Neural cell (in vitro differentiated cells): ENCODE measurements around the gene PITPNB. TPM values are rescaled to one million over a fixed set of nuclear protein-coding genes. Genes with fewer than 3 reads are reported as not detected.

Experiments used
- H2AFZ ChIP-seq: fragments of 200-600, 300-800 bp; sonication (generic), shearing (Covaris generic); 2 replicates; pipeline ENCODE4 v1.6.0; 2014; ENCODE audit warnings: low read depth, mild to moderate bottlenecking, antibody characterized with exemption, low read length, moderate library complexity
- H3F3A ChIP-seq: fragments of 200-600 bp; shearing (Covaris generic); 2 replicates; pipeline ENCODE4 v1.6.1; 2016; ENCODE audit warnings: mild to moderate bottlenecking, moderate library complexity, mixed read lengths, antibody characterized with exemption, low read length; ENCODE audit not compliant: insufficient read depth, poor library complexity, severe bottlenecking
- H3K27ac ChIP-seq: fragments of 200-600, 300-800 bp; sonication (generic), shearing (Covaris generic); 2 replicates; pipeline ENCODE4 v1.5.1; 2014; ENCODE audit warnings: mild to moderate bottlenecking, low read length, moderate library complexity
- H3K27me3 ChIP-seq: fragments of 300-800, 200-600 bp; sonication (generic), shearing (Covaris generic); 2 replicates; pipeline ENCODE4 v1.6.0; 2014; ENCODE audit warnings: mild to moderate bottlenecking, low read depth, low read length, moderate library complexity; ENCODE audit not compliant: insufficient read depth
- H3K36me3 ChIP-seq: fragments of 300-800, 200-600 bp; sonication (generic), shearing (Covaris generic); 2 replicates; pipeline ENCODE4 v1.5.1; 2014; ENCODE audit warnings: mild to moderate bottlenecking, antibody characterized with exemption, low read length, moderate library complexity; ENCODE audit not compliant: insufficient read depth
- H3K4me2 ChIP-seq: fragments of 300-800, 200-600 bp; sonication (generic), shearing (Covaris generic); 2 replicates; pipeline ENCODE4 v1.6.0; 2014; ENCODE audit warnings: mild to moderate bottlenecking, low read length
- H3K4me3 ChIP-seq: fragments of 300-800, 200-600 bp; sonication (generic), shearing (Covaris generic); 2 replicates; pipeline ENCODE4 v1.5.1; 2014; ENCODE audit warnings: mild to moderate bottlenecking, low read length, moderate library complexity
- H3K79me2 ChIP-seq: fragments of 200-600 bp; shearing (Covaris generic); replicated peaks from 2 replicates; pipeline ENCODE4 v1.6.0; 2014; ENCODE audit warnings: mild to moderate bottlenecking, low read length, moderate library complexity; ENCODE audit not compliant: insufficient read depth
- H3K9ac ChIP-seq: fragments of 300-800, 200-600 bp; sonication (generic), shearing (Covaris generic); 2 replicates; pipeline ENCODE4 v1.6.1; 2016; ENCODE audit warnings: mild to moderate bottlenecking, low read length, mixed read lengths
- H3K9me2 ChIP-seq: fragments of 200-600 bp; shearing (Covaris generic); 2 replicates; pipeline ENCODE4 v1.6.1; 2016; ENCODE audit warnings: mild to moderate bottlenecking, low read length, mixed read lengths; ENCODE audit not compliant: insufficient read depth
- H3K9me3 ChIP-seq: fragments of 200-600, 300-800 bp; sonication (generic), shearing (Covaris generic); 2 replicates; pipeline ENCODE4 v1.6.1; 2016; ENCODE audit warnings: mild to moderate bottlenecking, mixed run types, low read length, moderate library complexity, mixed read lengths
- H4K20me1 ChIP-seq: fragments of 200-600 bp; shearing (Covaris generic); 2 replicates; pipeline ENCODE4 v1.6.1; 2016; ENCODE audit warnings: mild to moderate bottlenecking, mixed run types; ENCODE audit not compliant: insufficient read depth
- EP300 ChIP-seq: fragments of 450-650 bp; conservative IDR thresholded peaks from 2 replicates; pipeline ENCODE4 v1.6.1; 2014; ENCODE audit warnings: antibody characterized with exemption, mild to moderate bottlenecking, moderate library complexity; ENCODE audit not compliant: poor library complexity, severe bottlenecking
- EZH2 ChIP-seq: fragments of 200-600, 300-800 bp; shearing (Covaris generic), sonication (generic); IDR thresholded peaks from 2 replicates; pipeline ENCODE4 v1.6.1; 2014; ENCODE audit warnings: antibody characterized with exemption, low read length, borderline replicate concordance, mild to moderate bottlenecking; ENCODE audit not compliant: insufficient read depth, poor library complexity, severe bottlenecking
- MXI1 ChIP-seq: fragments of 450-650 bp; conservative IDR thresholded peaks from 2 replicates; pipeline ENCODE4 v1.6.1; 2014; ENCODE audit warnings: antibody characterized with exemption, mild to moderate bottlenecking; ENCODE audit not compliant: poor library complexity, severe bottlenecking
- POLR2AphosphoS5 ChIP-seq: IDR thresholded peaks from 2 replicates; pipeline ENCODE4 v1.6.1; 2012
- RAD21 ChIP-seq: fragments of 450-650 bp; conservative IDR thresholded peaks from 2 replicates; pipeline ENCODE4 v1.6.1; 2014; ENCODE audit warnings: antibody characterized with exemption, mild to moderate bottlenecking, moderate library complexity
- REST ChIP-seq: IDR thresholded peaks from 2 replicates; pipeline ENCODE4 v1.6.1; 2012; ENCODE audit warnings: borderline replicate concordance
- SMC3 ChIP-seq: fragments of 450-650 bp; conservative IDR thresholded peaks from 2 replicates; pipeline ENCODE4 v1.6.1; 2014; ENCODE audit warnings: antibody characterized with exemption, mild to moderate bottlenecking, moderate library complexity; ENCODE audit not compliant: poor library complexity
- TAF1 ChIP-seq: IDR thresholded peaks from 2 replicates; pipeline ENCODE4 v1.6.1; 2012; ENCODE audit warnings: low read depth
- polyA plus RNA-seq: library from polyadenylated mRNA; depleted of rRNA; stranded (reverse); fragments of >200 nt; gene quantifications from 2 replicates; pipeline ENCODE4 v1.2.3, GENCODE V29; 2014
- TF ChIP-seq, protein P1 (sequence below): fragments of 450-650 bp; IDR thresholded peaks from 2 replicates; pipeline ENCODE4 v1.5.1; 2014; ENCODE audit warnings: antibody characterized with exemption, mild to moderate bottlenecking, moderate library complexity; ENCODE audit not compliant: poor library complexity, severe bottlenecking

Gene PITPNB
- polyA plus RNA-seq, 1 donor from 2014 or later, result 44.8 TPM

DNA sequence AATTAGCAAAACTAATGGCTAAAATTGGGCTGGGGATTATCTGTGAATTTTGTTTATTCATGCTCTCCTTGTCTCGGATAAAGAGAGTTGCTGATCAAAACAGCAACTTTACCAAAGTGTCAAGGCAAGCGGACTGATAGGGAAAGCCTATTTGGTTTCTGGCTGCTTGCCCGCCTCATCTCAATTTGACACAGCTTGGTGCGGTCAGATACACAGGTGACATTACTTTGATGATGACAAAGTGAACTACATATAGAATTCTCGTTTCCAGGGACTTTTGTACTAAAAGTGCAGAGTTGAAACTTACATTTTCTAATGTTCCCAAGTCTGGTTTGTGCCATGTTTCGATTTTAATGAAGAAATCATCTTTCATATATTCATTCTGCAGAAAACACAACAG is 22.8 kb downstream of the PITPNB start:
- no peaks in the 10 kb centered on the region for H3F3A ChIP-seq
- no peak overlapping the region for H3K27ac ChIP-seq
- TF ChIP-seq SMC3 (no peak), REST (no peak), EZH2 (no peak), POLR2AphosphoS5 (no peak), TAF1 (no peak), MXI1 (no peak), RAD21 (no peak), EP300 (no peak)
- TF ChIP-seq, protein P1, sequence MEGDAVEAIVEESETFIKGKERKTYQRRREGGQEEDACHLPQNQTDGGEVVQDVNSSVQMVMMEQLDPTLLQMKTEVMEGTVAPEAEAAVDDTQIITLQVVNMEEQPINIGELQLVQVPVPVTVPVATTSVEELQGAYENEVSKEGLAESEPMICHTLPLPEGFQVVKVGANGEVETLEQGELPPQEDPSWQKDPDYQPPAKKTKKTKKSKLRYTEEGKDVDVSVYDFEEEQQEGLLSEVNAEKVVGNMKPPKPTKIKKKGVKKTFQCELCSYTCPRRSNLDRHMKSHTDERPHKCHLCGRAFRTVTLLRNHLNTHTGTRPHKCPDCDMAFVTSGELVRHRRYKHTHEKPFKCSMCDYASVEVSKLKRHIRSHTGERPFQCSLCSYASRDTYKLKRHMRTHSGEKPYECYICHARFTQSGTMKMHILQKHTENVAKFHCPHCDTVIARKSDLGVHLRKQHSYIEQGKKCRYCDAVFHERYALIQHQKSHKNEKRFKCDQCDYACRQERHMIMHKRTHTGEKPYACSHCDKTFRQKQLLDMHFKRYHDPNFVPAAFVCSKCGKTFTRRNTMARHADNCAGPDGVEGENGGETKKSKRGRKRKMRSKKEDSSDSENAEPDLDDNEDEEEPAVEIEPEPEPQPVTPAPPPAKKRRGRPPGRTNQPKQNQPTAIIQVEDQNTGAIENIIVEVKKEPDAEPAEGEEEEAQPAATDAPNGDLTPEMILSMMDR, result no peak
- H3K9me3 ChIP-seq, result no peaks in the 10 kb centered on the region
- H2AFZ ChIP-seq, result no peak overlapping the region
- H3K27me3 ChIP-seq, result no peaks in the 10 kb centered on the region
- no peak overlapping the region for H3K9ac ChIP-seq
- no peaks in the 10 kb centered on the region for H3K9me2 ChIP-seq
- no peak overlapping the region for H3K4me2 ChIP-seq
- H3K79me2 ChIP-seq, result no peaks in the 10 kb centered on the region
- no peaks in the 10 kb centered on the region for H4K20me1 ChIP-seq
- H3K4me3 ChIP-seq, result no peak overlapping the region
- no peaks in the 10 kb centered on the region for H3K36me3 ChIP-seq

DNA sequence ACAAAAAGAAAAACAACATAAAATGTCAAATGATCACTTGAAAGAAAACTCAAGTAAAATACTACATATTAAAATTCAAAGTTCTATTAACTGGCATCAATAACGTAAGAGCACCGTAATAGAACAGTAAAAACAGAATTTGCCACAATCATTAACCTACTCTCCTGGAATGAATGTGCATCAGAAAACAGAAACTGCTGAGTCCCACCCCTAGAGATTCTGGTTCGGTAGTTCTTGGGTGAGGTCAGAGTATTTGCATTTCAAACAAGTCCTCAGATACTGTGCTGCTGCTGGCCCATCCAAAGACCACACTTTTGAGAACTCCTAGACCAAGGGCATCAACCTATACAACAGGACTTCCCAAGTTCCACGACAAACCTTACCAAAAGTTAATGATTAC is 23.5 kb downstream of the PITPNB start:
- no peak for TF ChIP-seq EP300
- Histone ChIP-seq H4K20me1 (no peaks in the 10 kb centered on the region), H3F3A (no peaks in the 10 kb centered on the region), H3K9me3 (no peaks in the 10 kb centered on the region), H3K79me2 (no peaks in the 10 kb centered on the region), H3K4me3 (no peak overlapping the region), H3K4me2 (no peak overlapping the region), H3K9ac (no peak overlapping the region), H3K9me2 (no peaks in the 10 kb centered on the region), H3K27me3 (no peaks in the 10 kb centered on the region), H3K27ac (no peak overlapping the region), H3K36me3 (no peaks in the 10 kb centered on the region), H2AFZ (no peak overlapping the region)

- no peaks in the 10 kb centered on the region for H3K79me2 ChIP-seq
- no peaks in the 10 kb centered on the region for H3K36me3 ChIP-seq
- H2AFZ ChIP-seq, result no peak overlapping the region
- no peak overlapping the region for H3K9ac ChIP-seq
- no peak overlapping the region for H3K27ac ChIP-seq
- H3K9me3 ChIP-seq, result no peaks in the 10 kb centered on the region
- H3F3A ChIP-seq, result no peaks in the 10 kb centered on the region
- TF ChIP-seq POLR2AphosphoS5 (no peak), EZH2 (no peak), REST (no peak), EP300 (no peak), RAD21 (no peak), TAF1 (no peak), MXI1 (no peak), SMC3 (no peak)
- TF ChIP-seq, protein P1, result no peak
- no peak overlapping the region for H3K4me2 ChIP-seq
- no peaks in the 10 kb centered on the region for H3K27me3 ChIP-seq
- H4K20me1 ChIP-seq, result no peaks in the 10 kb centered on the region
- no peaks in the 10 kb centered on the region for H3K9me2 ChIP-seq
- no peak overlapping the region for H3K4me3 ChIP-seq
Observed at GRCh38 chr22:27892811-27893210, 26.2 kb downstream of the PITPNB start.
